HG02623 (cell line): ENCODE data around the gene HNRNPC.
"Not testable (repeated sequence)": the region's sequence is repeated elsewhere in the genome, so short reads cannot be mapped to it uniquely, and the experiment has no call there.

Experiments used
- ATAC-seq: cut with Tn5 transposase; IDR thresholded peaks from one replicate; pipeline ENCODE4 v1.9.1; 2021; ENCODE audit warnings: moderate library complexity; ENCODE audit not compliant: unreplicated experiment

HNRNPC gene

GRCh38 chr14:21272661-21273060, 3.4 kb upstream of the HNRNPC start:
- ATAC-seq: not testable (repeated sequence)

DNA sequence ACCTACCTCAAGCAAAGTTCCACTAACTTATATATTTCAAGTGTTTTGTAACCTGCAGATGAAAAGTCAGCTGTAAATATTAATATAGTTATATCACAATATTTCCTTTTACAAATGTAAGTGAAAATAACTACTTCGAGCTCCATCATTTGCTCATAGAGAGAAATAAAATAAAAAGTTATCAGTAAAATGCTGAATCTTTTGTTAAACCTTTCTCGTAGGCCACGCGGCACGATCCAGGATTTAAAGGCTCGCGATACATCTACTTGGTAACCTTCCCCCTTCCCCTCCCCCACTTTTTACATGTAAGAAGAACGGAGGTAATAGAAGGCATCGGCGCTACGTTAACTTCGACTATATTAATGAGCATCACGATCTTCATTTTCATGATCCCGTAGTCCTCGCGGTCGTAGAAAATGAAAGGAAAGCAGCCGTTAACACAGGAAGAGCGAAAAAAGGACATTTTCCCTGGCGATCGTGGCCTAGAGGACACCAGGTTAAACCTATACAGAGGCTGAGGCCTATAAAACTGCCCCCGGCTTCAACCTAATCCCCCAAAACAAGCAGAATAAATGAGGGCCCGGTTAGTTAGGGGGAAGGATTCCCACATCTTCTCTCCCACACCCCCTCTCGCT, 508 bp downstream of the HNRNPC start:
- no peak for ATAC-seq

- ATAC-seq: no peak
Observed at GRCh38 chr14:21267886-21268616, 1.2 kb downstream of the HNRNPC start.

DNA sequence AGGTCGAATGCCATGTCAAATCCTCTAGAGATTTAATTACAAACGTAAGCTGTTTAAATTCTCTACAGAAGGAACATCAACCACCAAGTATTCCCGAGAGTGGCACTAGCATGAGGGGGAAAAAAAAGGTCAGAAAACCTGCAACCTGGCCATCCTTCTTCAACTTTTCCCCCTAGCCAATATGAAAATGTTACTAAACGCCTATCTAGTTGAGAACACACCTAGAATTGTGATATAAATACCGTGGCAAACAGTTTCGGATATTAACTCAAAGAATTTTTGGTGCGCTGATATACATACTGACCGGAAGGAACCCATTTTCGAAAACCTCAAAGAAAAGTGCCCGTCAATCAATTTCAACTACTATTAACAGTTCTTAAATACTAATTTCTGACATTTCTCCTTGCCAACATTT, 1.8 kb downstream of the HNRNPC start:
- ATAC-seq: no peak

GRCh38 chr14:21264025-21264801, 5.0 kb downstream of the HNRNPC start:
- peak; percentile 54 for ATAC-seq

DNA sequence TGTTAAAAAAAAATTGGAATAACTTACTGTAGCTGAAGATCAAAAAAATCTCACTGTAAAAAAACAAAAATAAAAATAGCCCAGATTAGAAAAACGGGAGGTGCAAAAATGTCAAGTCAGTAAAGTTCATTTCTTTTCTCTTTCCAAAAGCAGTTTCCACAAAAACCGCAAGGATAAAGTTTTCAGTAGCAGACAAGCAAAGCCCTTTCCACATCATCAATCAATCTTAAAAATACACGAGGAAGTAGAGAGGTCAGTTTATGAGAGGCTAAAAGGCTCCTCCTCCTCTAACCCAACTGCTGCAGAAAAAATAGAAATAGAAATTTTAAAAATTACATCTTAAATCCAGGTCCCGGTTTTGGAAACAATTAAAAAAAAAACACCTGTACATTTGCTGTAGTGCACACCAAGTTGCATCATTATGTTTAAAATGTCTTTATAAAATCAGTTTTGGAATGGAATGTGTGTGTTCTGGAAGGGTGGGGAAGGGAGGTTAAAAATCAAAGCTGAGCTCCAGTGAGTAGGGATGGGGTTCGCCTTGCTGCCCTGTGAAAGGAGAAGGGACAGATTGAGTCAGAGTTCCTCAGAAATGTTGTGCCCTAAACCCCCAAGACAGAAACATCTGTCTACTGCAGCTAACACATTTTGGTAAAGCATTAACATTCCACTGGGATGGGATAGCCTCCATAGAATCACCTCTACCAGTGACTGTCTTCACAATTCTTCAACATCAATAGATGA, 5.8 kb downstream of the HNRNPC start:
- ATAC-seq: no peak

- no peak for ATAC-seq
Observed at GRCh38 chr14:21262410-21262809, 6.8 kb downstream of the HNRNPC start.

GRCh38 chr14:21261824-21262223, 7.4 kb downstream of the HNRNPC start:
- no peak for ATAC-seq

GRCh38 chr14:21258889-21259787, 10.1 kb downstream of the HNRNPC start:
- ATAC-seq: no peak

DNA sequence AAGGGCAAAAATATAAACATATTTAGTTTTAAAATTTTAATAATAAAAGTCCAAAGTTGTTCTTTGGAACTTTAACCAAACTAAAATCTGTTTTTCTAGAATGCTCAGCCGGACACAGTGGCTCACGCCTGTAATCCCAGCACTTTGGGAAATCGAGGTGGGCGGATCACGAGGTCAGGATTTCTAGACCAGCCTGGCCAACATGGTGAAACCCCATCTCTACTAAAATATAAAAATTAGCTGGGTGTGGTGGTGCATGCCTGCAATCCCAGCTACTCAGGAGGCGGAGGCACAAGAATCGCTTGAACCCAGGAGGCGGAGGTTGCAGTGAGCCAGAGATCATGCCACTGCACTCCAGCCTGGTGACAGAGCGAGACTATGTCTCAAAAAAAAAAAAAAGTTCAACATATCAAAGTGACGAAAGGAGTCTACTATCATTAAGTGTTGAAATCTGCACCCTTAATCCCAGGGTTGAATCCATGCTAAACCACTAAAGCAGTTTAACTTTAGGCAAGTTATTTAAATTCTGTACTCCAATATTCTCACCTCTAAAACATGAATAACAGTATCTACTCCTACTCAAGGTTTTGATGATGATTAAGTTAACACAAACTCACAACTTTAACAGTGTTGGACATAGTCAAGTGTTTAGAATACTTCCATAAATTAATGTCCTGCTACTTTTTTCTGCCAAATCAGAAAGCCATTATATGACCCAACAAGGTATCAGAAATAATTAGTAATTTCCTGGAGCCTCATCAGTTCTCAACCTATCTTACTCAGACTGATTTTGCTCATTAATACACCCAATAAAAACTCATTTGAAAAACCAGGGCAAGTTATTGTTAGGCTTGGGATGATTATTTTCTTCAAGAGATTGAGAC, 11.0 kb downstream of the HNRNPC start:
- no peak for ATAC-seq

GRCh38 chr14:21257394-21257909, 11.8 kb downstream of the HNRNPC start:
- no peak for ATAC-seq

- no peak for ATAC-seq
Observed at GRCh38 chr14:21256539-21257393, 12.5 kb downstream of the HNRNPC start.

- ATAC-seq: not testable (repeated sequence)
Observed at GRCh38 chr14:21256102-21256447, 13.2 kb downstream of the HNRNPC start.

DNA sequence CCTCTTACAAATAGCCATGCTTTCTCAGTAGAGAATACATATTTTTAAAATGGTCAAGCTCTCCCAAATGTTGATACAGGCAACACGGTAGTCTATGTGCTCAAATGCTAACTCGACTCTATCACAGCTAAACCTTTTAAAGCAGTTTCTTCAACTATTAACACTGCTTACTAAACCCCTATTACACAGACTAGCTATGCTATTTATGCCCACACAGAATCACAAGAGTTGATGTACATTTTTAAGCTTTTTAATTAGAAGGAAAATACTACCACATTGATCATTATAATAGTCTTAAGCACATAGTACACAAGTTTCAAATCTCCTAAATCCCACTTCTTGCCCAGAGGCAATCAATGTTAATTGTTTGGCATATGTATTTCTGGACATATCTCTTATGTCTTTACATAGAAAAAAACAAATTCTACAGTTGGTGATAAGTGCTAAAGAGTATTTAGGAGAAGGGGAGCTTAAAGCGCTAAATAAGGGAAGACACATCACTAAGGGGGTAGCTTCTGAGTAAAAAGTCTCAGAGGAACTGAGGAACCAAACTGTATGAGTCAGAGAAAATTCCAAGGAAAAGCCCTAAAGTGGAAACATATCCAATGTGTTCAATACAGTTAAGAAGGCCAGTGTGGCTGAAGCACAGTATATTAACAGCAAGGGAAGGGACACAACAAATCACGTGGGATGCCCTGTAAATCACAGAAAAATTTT, 13.7 kb downstream of the HNRNPC start:
- ATAC-seq: no peak

GRCh38 chr14:21252149-21252548, 17.1 kb downstream of the HNRNPC start:
- ATAC-seq: no peak

DNA sequence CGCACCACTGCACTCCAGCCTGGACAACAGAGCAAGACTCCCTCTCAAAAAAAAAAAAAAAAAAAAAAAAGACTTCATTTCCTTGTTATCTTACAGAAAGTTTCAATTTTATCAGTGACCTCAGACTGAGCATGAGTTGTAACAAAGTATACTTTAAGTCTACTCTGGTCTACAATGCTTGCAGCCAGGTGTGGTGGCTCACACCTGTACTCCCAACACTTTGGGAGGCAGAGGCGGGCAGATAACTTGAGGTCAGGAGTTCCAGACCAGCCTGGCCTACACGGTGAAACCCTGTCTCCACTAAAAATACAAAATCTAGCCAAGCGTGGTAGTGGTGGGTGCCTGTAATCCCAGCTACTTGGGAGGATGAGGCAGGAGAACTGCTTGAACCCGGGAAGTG, 18.0 kb downstream of the HNRNPC start:
- no peak for ATAC-seq

DNA sequence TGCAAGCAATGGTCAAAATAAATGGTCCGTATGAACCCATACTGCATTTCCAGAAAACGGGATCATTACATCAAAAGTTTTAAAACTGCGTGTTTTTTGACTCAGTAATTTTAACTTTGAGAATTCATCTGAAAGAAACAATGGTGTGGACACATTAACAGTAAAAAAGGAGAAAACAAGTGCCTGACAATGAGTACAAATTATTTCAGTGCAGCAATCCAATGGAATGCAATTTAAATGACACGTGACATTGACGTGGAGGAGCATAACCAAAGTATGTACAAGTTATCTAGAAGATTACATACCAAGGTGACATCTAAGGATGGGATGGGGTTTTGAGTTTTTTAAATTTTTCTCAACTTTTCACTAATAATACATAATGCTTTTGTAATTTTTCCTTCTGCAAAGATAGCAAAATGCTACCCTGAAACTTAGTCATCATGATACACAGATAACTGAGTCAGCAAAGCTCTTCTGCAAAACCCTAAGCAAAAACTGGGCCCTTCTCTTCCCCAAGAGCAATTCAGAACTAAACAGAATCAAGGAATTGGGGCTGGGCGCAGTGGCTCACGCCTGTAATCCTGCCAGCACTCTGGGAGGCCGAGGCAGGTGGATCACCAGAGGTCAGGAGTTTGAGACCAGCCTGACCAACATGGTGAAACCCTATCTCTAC, 20.4 kb downstream of the HNRNPC start:
- ATAC-seq: no peak
